Fibroblast of skin of left biceps (primary cell): ENCODE measurements around the gene SLC6A4.
"Not testable (repeated sequence)": the region's sequence is repeated elsewhere in the genome, so short reads cannot be mapped to it uniquely, and the experiment has no call there.

Experiments used
- DNase-seq, 2 experiments: peaks; one replicate each; pipeline ENCODE4 v3.0.0-alpha.2; 2013; ENCODE audit warnings: low read depth in 2 of 2

Gene SLC6A4

DNA sequence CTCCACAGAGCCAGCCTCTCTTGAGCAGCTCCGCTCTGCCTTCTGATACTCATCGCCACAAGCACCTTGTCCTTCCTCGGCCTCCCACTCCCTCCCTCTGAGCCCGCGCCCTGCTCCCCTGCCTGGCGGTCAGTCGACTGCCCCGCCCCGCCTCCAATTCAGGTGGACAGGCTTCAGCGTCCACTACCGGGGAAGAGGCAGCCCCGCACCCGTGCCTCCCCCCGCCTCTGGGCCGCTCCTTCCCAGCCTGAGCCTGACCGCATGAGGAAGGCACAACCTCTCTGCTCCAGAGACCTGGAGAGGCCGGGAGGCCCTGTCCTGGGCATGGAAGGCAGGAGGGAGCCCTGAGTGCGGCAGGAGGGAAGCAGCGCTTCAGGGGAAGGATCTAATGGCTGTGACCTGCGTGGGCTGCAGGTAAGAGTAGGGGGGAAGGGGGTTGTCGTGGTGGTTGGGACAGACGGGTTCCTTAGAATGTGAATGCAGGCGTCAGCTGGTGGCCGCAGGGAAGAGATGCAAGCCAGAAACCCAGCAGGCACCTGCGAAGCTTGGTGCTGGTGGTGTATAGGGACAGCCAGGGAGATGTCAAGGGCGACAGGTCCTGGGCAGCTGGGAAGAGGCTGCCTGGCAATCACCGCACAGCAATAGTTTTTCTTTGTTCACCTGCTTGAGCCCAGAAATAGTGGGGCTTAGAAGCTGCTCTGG lies 3.0 kb upstream of the SLC6A4 start:
- no peak for DNase-seq

DNA sequence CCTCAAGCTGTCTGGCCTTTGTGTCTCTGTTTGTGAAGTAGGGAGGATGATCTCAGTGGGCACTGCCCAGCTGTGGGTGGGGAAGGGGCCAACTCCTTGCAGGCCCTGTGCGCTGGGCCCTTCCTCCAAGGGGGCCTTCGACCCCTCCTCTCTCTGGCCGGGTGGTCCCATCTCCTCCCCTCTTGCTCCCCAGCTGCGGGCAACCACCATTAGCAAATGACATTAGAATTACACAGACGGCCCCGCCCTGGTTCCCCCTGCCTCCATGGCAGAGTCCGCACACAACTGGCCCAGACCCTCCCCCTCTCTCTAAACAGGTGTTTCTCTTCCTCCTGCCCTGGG lies 2.5 kb upstream of the SLC6A4 start:
- DNase-seq, result no peak

DNA sequence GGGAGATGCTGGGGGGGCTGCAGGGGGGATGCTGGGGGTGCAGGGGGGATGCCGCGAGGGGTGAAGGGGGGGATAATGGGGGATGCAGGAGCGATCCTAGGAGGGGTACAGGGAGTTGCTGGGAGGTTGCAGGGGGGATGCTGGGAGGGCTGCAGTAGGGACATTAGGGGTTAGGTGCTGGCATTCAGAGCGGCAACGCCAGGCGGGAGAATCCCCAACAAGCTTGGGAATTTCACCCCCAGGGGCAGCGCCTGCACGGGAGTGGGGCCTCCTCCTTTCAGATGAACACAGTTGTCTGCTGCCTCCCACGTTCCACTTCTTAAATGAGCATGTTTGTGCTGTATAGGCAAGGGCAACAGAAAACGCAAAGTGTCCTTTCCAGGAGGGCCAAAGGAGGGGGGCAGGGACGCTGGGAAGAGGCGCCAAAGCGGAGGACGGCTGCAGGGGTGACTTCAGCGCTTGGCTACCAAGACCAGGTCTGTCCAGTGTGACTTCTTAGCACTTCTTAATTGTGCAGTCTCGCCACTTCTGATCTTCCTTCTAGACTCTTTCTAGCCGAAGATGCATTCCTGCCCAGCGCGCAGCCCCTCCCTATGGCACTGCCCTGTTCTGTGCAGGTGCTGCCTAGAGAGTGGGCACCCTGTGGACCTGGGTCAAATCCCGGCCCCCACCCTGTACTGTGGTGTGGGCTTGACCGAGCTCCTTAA lies 2.0 kb upstream of the SLC6A4 start:
- DNase-seq, result no peak

DNA sequence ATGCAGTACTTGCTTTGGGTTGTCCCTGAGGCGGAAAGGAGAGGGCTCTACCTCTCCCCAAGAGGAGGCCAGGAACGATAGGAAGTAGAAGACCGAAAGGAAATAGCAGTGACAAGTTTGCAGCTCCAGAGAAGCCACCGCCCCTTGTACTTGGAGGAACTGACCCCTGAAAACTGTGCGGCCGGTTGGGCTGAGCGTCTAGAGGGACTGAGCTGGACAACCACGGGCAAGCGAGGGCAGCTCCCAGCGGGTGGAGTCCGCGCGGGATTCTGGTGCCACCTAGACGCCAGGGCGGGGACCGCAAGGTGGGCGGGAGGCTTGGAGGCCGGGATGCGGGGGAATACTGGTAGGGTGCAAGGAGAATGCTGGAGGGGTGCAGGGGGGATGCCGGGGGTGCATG lies 1.3 kb upstream of the SLC6A4 start:
- DNase-seq, result no peak

DNA sequence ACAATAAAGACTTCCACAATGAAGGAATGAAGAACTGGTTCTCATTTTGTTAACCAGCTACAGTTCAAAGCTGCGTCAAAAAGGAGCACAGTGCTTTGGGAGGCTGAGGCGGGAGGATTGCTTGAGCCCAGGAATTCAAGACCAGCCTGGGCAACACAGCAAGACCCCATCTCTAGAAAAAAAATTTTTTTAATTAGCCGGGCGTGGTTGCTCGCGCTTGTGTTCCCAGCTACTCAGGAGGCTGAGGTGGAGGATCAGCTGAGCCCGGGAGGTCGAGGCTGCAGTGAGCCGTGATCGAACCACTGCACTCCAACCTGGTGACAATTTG lies 764 bp upstream of the SLC6A4 start:
- no peak for DNase-seq

- no peak for DNase-seq
These were observed 533 bp downstream of the SLC6A4 start for GRCh38 chr17:30234964-30235363.

DNA sequence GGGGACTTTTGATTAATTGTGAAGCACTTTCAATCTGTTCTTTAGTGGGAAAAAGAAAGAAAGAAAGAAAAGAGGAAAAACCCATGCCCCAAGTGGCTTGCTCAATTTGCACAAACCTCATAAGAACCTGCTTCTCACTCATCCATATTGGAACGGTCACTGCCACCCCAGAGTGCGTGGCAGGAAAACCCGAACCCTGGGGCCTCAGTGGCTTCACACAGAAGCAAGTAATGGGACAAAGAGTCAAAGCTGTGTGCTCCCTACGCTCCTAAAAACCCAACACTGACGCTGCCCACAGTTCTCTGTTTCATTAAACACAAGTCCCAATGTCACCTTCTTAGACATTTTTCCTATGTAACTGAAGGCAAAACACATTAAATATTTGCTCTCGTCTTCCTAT lies 1.2 kb downstream of the SLC6A4 start:
- DNase-seq, result no peak

DNA sequence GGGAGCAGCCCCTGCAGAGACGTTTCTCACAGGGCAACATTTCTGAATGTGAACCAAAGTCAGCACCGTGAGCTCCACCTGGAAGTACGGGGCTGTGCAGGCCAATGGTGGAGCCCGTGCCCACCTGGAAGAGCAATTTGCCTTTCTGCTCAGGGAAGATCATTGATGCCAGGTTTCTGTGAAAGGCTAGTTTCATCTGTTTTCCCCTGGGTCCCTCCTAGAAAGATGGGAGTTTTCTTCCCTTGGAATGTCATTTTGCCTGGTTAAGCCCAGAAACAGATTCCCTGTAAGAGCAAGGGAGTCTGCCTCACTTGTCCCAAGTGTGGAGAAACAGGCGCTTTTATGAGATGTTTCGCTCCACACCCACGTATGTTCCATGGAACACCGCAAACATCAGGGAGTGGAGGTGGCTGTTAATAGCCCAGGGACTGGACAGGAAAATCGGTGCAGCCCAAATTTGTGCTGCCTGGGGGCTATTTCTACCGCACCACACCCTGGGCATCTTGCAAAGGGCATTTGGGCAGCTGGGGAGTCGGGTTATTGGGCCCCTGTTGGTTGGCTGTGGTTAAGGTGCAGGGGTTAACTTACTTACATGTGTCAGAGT lies 2.6 kb downstream of the SLC6A4 start:
- DNase-seq, result no peak

GRCh38 chr17:30232015-30232823 lies 3.3 kb downstream of the SLC6A4 start:
- no peak for DNase-seq

DNA sequence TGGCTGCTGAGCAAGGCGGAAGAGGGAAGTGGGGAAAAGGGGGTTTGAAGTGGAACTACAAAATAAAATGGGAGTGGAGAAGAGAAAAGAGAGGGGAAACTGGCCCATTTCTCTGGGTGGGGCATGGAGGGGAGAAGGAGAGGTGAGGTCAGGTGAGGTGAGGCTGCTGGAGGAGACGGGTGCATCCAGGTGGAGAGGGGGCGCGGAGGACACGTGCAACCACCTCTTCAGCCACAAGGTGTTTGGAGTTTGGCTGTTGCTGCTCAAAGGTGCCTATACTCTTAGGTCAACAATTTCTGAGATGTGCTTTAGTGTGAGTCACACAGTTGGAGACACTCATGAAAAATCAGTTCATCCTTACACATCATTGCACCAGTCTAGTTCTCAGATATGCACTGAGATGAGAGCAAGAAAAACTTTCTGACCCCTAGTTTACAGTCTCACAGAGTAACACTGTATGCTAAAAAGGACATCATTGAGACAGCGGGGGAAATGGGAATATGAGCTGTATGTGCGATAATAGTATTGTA lies 4.8 kb downstream of the SLC6A4 start:
- DNase-seq, result no peak

GRCh38 chr17:30230009-30230408 lies 5.5 kb downstream of the SLC6A4 start:
- not testable (repeated sequence) for DNase-seq

GRCh38 chr17:30229012-30229411 lies 6.5 kb downstream of the SLC6A4 start:
- no peak for DNase-seq

- DNase-seq, result no peak
These were observed 7.5 kb downstream of the SLC6A4 start for GRCh38 chr17:30228011-30228410.

GRCh38 chr17:30226878-30227277 lies 8.6 kb downstream of the SLC6A4 start:
- no peak for DNase-seq

DNA sequence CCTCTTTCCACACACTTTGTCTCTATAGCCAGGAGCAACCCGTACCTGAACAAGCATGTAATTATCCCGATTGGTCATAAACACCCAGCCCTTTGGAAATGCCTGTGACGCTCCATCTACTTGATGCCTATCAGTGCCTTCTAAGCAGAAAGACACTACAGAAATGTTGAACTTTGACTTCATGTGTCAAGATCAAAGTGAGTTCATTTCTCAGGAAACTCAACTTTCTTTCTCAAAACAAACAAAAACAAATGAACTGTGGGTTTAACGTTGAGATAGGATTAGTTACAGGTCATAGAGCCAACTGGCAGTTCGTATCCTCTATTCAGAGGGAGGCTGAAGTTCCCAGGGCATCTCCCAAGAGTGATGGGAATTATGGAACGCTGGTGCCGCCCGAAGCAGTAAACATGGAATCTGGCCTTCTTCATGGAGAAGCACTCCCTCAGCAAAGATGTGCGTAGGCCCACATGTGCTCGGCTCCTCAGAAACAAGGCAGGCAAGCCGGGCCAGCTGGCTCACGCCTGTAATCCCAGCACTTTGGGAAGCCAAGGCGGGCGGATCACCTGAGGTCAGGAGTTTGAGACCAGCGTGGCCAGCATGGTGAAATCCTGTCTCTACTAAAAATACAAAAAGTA lies 9.5 kb downstream of the SLC6A4 start:
- no peak for DNase-seq

- no peak for DNase-seq
These were observed 10.4 kb downstream of the SLC6A4 start for GRCh38 chr17:30225112-30225511.

GRCh38 chr17:30224419-30224960 lies 11.0 kb downstream of the SLC6A4 start:
- no peak for DNase-seq

DNA sequence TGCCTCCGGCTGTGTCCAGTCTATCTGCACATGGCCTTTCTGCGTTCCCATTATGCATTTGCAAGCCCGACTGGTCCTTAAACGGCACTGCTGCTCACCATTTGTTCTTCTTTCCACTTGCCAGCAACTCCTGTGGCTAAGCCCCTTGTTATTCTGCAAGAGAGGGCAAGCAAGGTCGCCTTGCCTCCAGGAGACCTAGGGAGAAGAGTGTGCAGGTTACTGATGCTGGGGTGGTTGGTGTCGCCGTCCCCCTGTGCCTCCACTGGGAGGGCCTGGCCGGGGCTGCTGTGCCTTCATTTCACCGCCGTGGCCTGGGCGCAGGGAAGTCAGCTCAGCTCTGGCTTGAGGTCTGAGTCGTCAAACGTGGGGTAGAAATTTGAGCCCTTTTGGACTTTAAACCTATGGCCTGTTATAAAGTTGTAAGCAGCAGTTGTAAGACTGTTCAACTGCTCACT lies 12.7 kb downstream of the SLC6A4 start:
- no peak for DNase-seq

DNA sequence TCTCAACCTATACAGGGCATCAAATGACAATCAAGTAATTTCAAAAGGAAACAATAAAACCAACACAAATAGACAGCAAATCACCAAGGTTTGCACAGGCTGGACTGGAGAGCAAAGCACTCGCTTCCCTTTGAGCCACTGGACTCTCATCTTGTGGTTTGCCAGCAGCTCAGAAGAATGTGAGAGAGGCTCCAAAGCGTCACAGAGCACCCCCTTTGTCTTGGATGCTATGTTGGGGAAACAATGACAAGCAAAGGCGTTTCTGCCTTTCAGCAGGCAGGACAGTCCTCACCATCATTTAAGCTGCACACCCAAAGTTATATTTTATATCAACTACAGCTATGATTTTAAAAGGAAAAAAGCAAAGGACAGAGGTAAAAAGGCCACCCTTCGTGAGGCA lies 13.2 kb downstream of the SLC6A4 start:
- no peak for DNase-seq

GRCh38 chr17:30221346-30221745 lies 14.2 kb downstream of the SLC6A4 start:
- DNase-seq, result no peak

GRCh38 chr17:30220414-30220813 lies 15.1 kb downstream of the SLC6A4 start:
- DNase-seq, result no peak
